DMS153 treated with DMSO at 0.1 percent for 48 hours (cell line): ENCODE measurements around the gene PSMB2.
A peak's percentile ranks its signal among the peaks of the same experiment; 100 is the strongest.

Source experiments
- DNase-seq: peaks from one replicate; lab custom pipeline; 2025; ENCODE audit not compliant: unreplicated experiment; lab: John Stamatoyannopoulos, UW

The PSMB2 gene

GRCh38 chr1:35644204-35644603, 2.9 kb upstream of the PSMB2 start:
- no peak for DNase-seq

- no peak for DNase-seq
Measured at GRCh38 chr1:35642471-35642955, 1.2 kb upstream of the PSMB2 start.

GRCh38 chr1:35640380-35641232, 720 bp downstream of the PSMB2 start:
- DNase-seq = no peak

GRCh38 chr1:35637401-35637809, 3.9 kb downstream of the PSMB2 start:
- peak; percentile 80 for DNase-seq

- DNase-seq = no peak
Measured at GRCh38 chr1:35633547-35633946, 7.8 kb downstream of the PSMB2 start.

GRCh38 chr1:35631396-35631795, 9.9 kb downstream of the PSMB2 start:
- no peak for DNase-seq

GRCh38 chr1:35629051-35629450, 12.3 kb downstream of the PSMB2 start:
- DNase-seq = no peak

- no peak for DNase-seq
Measured at GRCh38 chr1:35623832-35624231, 17.5 kb downstream of the PSMB2 start.

GRCh38 chr1:35622510-35623178, 18.7 kb downstream of the PSMB2 start:
- DNase-seq = no peak

GRCh38 chr1:35619237-35620121, 21.8 kb downstream of the PSMB2 start:
- no peak for DNase-seq

- DNase-seq = no peak
Measured at GRCh38 chr1:35615440-35615839, 25.9 kb downstream of the PSMB2 start.

GRCh38 chr1:35611655-35612054, 29.7 kb downstream of the PSMB2 start:
- no peak for DNase-seq

GRCh38 chr1:35605867-35606182, 35.5 kb downstream of the PSMB2 start:
- no peak for DNase-seq

- no peak for DNase-seq
Measured at GRCh38 chr1:35605071-35605866, 36.1 kb downstream of the PSMB2 start.

- DNase-seq = no peak
Measured at GRCh38 chr1:35603941-35604340, 37.4 kb downstream of the PSMB2 start.

GRCh38 chr1:35603468-35603867, 37.9 kb downstream of the PSMB2 start:
- no peak for DNase-seq

GRCh38 chr1:35600593-35600992, 40.7 kb downstream of the PSMB2 start:
- no peak for DNase-seq

GRCh38 chr1:35599411-35599810, 41.9 kb downstream of the PSMB2 start:
- DNase-seq = no peak

GRCh38 chr1:35598895-35599294, 42.4 kb downstream of the PSMB2 start:
- DNase-seq = no peak

- DNase-seq = no peak
Measured at GRCh38 chr1:35597870-35598269, 43.5 kb downstream of the PSMB2 start.

- no peak for DNase-seq
Measured at GRCh38 chr1:35595684-35596083, 45.6 kb downstream of the PSMB2 start.
